Ascending aorta (tissue), 2 donors: ENCODE measurements around the gene RAD21L1. TPM values are rescaled to one million over a fixed set of nuclear protein-coding genes. Genes with fewer than 3 reads are reported as not detected.

Source experiments
- DNase-seq, 2 donors: peaks; one replicate each; pipeline ENCODE4 v3.0.0-alpha.2; 2019; ENCODE audit warnings: low spot score in 2 of 2
- H3K27ac ChIP-seq, 2 donors: fragments of 200-600 bp; sonication (generic); one replicate each; pipeline ENCODE4 v1.5.1; 2016 to 2017; ENCODE audit warnings: mild to moderate bottlenecking in 1 of 2
- H3K27me3 ChIP-seq: fragments of 200-600 bp; sonication (generic); one replicate; pipeline ENCODE4 v1.5.1; 2017
- H3K36me3 ChIP-seq, 2 donors: fragments of 200-600 bp; sonication (generic); one replicate each; pipeline ENCODE4 v1.5.1; 2016
- H3K4me1 ChIP-seq, 2 donors: fragments of 200-600 bp; sonication (generic); one replicate each; pipeline ENCODE4 v1.5.1; 2016 to 2017; ENCODE audit warnings: mild to moderate bottlenecking in 1 of 2
- H3K4me3 ChIP-seq, 2 donors: fragments of 200-600 bp; sonication (generic); one replicate each; pipeline ENCODE4 v1.5.1; 2016 to 2017; ENCODE audit warnings: mild to moderate bottlenecking in 1 of 2
- H3K9me3 ChIP-seq, 2 donors: fragments of 200-600 bp; sonication (generic); one replicate each; pipeline ENCODE4 v1.5.1; 2016
- CTCF ChIP-seq, 3 experiments: fragments of 200-600 bp in 2 of 3; fragments of 450-650 bp in 1 of 3; sonication (generic) in 2 of 3; IDR thresholded peaks; one replicate each; pipeline ENCODE4 v1.5.1; 2016 to 2019; ENCODE audit warnings: antibody characterized with exemption in 3 of 3, mild to moderate bottlenecking in 1 of 3, moderate library complexity in 1 of 3
- intact Hi-C: fragments of 100-400 bp; cut with DNase I; formaldehyde crosslinking; loops from one replicate; pipeline ENCODE4 v1.15.1; 2023
- total RNA-seq: library from RNA; depleted of rRNA; stranded (reverse); fragments of >200 nt; gene quantifications from one replicate; pipeline ENCODE4 v1.1.0, GENCODE V29; 2016

RAD21L1 gene
- total RNA-seq, 1 donor from 2014 or later = not detected

- Histone ChIP-seq H3K9me3 (no peaks in the 10 kb centered on the region), H3K27ac (no peak overlapping the region), H3K4me1 (no peaks in the 10 kb centered on the region), H3K27me3 (no peaks in the 10 kb centered on the region), H3K4me3 (no peak overlapping the region), H3K36me3 (no peaks in the 10 kb centered on the region)
- no peak for DNase-seq
- no peak for TF ChIP-seq CTCF (IDR thresholded peaks at IDR 0.05)
- intact Hi-C loops = no loop called here
Measured at GRCh38 chr20:1204576-1204975, 21.3 kb upstream of the RAD21L1 start.

GRCh38 chr20:1205802-1206201 is 20.0 kb upstream of the RAD21L1 start:
- TF ChIP-seq CTCF (IDR thresholded peaks at IDR 0.05) = no peak
- intact Hi-C loops = no loop called here
- Histone ChIP-seq H3K9me3 (no peaks in the 10 kb centered on the region), H3K36me3 (no peaks in the 10 kb centered on the region), H3K27me3 (no peaks in the 10 kb centered on the region), H3K4me1 (no peaks in the 10 kb centered on the region), H3K4me3 (no peak overlapping the region), H3K27ac (no peak overlapping the region)
- no peak for DNase-seq

- Histone ChIP-seq H3K27me3 (no peaks in the 10 kb centered on the region), H3K27ac (no peak overlapping the region), H3K4me3 (no peak overlapping the region), H3K9me3 (no peaks in the 10 kb centered on the region), H3K4me1 (no peaks in the 10 kb centered on the region), H3K36me3 (no peaks in the 10 kb centered on the region)
- no peak for DNase-seq
- TF ChIP-seq CTCF (IDR thresholded peaks at IDR 0.05) = no peak
- intact Hi-C loops = no loop called here
Measured at GRCh38 chr20:1206366-1207148, 19.3 kb upstream of the RAD21L1 start.

GRCh38 chr20:1207293-1207878 is 18.5 kb upstream of the RAD21L1 start:
- H3K27ac ChIP-seq = no peak overlapping the region
- H3K27me3 ChIP-seq = no peaks in the 10 kb centered on the region
- H3K9me3 ChIP-seq = no peaks in the 10 kb centered on the region
- H3K36me3 ChIP-seq = no peaks in the 10 kb centered on the region
- H3K4me3 ChIP-seq = no peak overlapping the region
- no peak for TF ChIP-seq CTCF (IDR thresholded peaks at IDR 0.05)
- intact Hi-C loops = no loop called here
- H3K4me1 ChIP-seq = no peaks in the 10 kb centered on the region
- no peak for DNase-seq

- no peaks in the 10 kb centered on the region for H3K36me3 ChIP-seq
- no peaks in the 10 kb centered on the region for H3K9me3 ChIP-seq
- H3K27ac ChIP-seq = no peak overlapping the region
- DNase-seq = no peak
- no peak for TF ChIP-seq CTCF (IDR thresholded peaks at IDR 0.05)
- H3K4me3 ChIP-seq = no peak overlapping the region
- no peaks in the 10 kb centered on the region for H3K27me3 ChIP-seq
- intact Hi-C loops = no loop called here
- H3K4me1 ChIP-seq = no peaks in the 10 kb centered on the region
Measured at GRCh38 chr20:1209447-1210387, 16.1 kb upstream of the RAD21L1 start.
